ENCODE data around the gene TRPV2. TPM values are rescaled to one million over a fixed set of nuclear protein-coding genes. Genes with fewer than 3 reads are reported as not detected.

Gene TRPV2
- total RNA-seq, 1 donor = 71.3 TPM

- H3K9me3 ChIP-seq (ENCODE audit: low read depth, low read length) = no peaks in the 10 kb centered on the region
- no peaks in the 10 kb centered on the region for H3K4me1 ChIP-seq (ENCODE audit: insufficient read depth, low read length)
- H3K27ac ChIP-seq (ENCODE audit: low read depth, low read length) = no peak overlapping the region
- no peaks in the 10 kb centered on the region for H3K79me2 ChIP-seq (ENCODE audit: insufficient read depth, low read length)
- H3K36me3 ChIP-seq (ENCODE audit: insufficient read depth, low read length) = no peaks in the 10 kb centered on the region
- TF ChIP-seq CTCF (IDR thresholded peaks at IDR 0.05; ENCODE audit: extremely low read depth, low read depth, low read length) = no peak
- H3K27me3 ChIP-seq (ENCODE audit: insufficient read depth, low read length) = no peaks in the 10 kb centered on the region
- H3K4me2 ChIP-seq (ENCODE audit: insufficient read depth, low read length) = no peak overlapping the region
- DNase-seq (ENCODE audit: insufficient read length, low spot score, missing footprints) = peak; percentile 3
- no peak overlapping the region for H3K4me3 ChIP-seq (ENCODE audit: insufficient read depth, low read length)
- no peak overlapping the region for H2AFZ ChIP-seq (ENCODE audit: low read length)
- no peaks in the 10 kb centered on the region for H4K20me1 ChIP-seq (ENCODE audit: insufficient read depth, low read length)
Measured at GRCh38 chr17:16471295-16471694, 55.9 kb downstream of the TRPV2 start.

DNA sequence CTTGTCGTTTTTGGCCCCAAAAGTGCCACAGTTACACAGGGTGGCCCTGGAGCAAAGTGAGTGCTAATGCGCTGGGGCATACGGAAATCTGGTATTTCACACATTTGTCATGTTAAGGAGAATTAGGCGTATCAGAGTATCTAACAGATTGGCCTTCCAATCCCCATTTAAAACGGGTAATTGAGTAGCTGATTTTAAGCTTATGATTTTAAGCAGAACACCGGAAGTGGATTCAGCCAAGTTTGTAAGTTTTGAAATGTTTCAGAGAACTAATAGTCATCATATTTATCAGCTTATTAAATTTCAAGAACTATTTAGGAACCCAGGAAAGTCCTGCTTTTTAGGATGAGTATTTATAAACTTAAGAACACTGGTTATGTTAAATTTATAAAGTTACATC, 57.2 kb downstream of the TRPV2 start:
- Histone ChIP-seq H3K79me2 (ENCODE audit: insufficient read depth, low read length) (no peaks in the 10 kb centered on the region), H3K4me3 (ENCODE audit: insufficient read depth, low read length) (no peak overlapping the region), H4K20me1 (ENCODE audit: insufficient read depth, low read length) (no peaks in the 10 kb centered on the region), H2AFZ (ENCODE audit: low read length) (no peak overlapping the region), H3K9me3 (ENCODE audit: low read depth, low read length) (no peaks in the 10 kb centered on the region), H3K27me3 (ENCODE audit: insufficient read depth, low read length) (no peaks in the 10 kb centered on the region), H3K4me1 (ENCODE audit: insufficient read depth, low read length) (peaks cover 7% of the 10 kb centered on the region), H3K36me3 (ENCODE audit: insufficient read depth, low read length) (no peaks in the 10 kb centered on the region), H3K4me2 (ENCODE audit: insufficient read depth, low read length) (no peak overlapping the region), H3K27ac (ENCODE audit: low read depth, low read length) (no peak overlapping the region)
- no peak for TF ChIP-seq CTCF (IDR thresholded peaks at IDR 0.05; ENCODE audit: extremely low read depth, low read depth, low read length)
- peak; percentile 11 for DNase-seq (ENCODE audit: insufficient read length, low spot score, missing footprints)

- Histone ChIP-seq H4K20me1 (ENCODE audit: insufficient read depth, low read length) (no peaks in the 10 kb centered on the region), H3K4me2 (ENCODE audit: insufficient read depth, low read length) (no peak overlapping the region)
- no peak for TF ChIP-seq CTCF (IDR thresholded peaks at IDR 0.05; ENCODE audit: extremely low read depth, low read depth, low read length)
Measured at GRCh38 chr17:16473044-16474011, 58.0 kb downstream of the TRPV2 start.

GRCh38 chr17:16474012-16474725, 58.8 kb downstream of the TRPV2 start:
- no peak for TF ChIP-seq CTCF (IDR thresholded peaks at IDR 0.05; ENCODE audit: extremely low read depth, low read depth, low read length)
- Histone ChIP-seq H3K4me1 (ENCODE audit: insufficient read depth, low read length) (peaks cover 10% of the 10 kb centered on the region), H3K4me2 (ENCODE audit: insufficient read depth, low read length) (no peak overlapping the region), H3K36me3 (ENCODE audit: insufficient read depth, low read length) (no peaks in the 10 kb centered on the region), H3K27me3 (ENCODE audit: insufficient read depth, low read length) (no peaks in the 10 kb centered on the region), H3K9me3 (ENCODE audit: low read depth, low read length) (no peaks in the 10 kb centered on the region), H4K20me1 (ENCODE audit: insufficient read depth, low read length) (no peaks in the 10 kb centered on the region), H3K27ac (ENCODE audit: low read depth, low read length) (no peak overlapping the region), H3K4me3 (ENCODE audit: insufficient read depth, low read length) (no peak overlapping the region), H2AFZ (ENCODE audit: low read length) (no peak overlapping the region), H3K79me2 (ENCODE audit: insufficient read depth, low read length) (no peaks in the 10 kb centered on the region)
- peak; percentile 30 for DNase-seq (ENCODE audit: insufficient read length, low spot score, missing footprints)

More at GRCh38 chr17:16473044-16474011, 58.0 kb downstream of the TRPV2 start:
- DNase-seq (ENCODE audit: insufficient read length, low spot score, missing footprints) = peak; percentile 66
- H2AFZ ChIP-seq (ENCODE audit: low read length) = no peak overlapping the region
- H3K27ac ChIP-seq (ENCODE audit: low read depth, low read length) = no peak overlapping the region
- no peaks in the 10 kb centered on the region for H3K79me2 ChIP-seq (ENCODE audit: insufficient read depth, low read length)
- no peak overlapping the region for H3K4me3 ChIP-seq (ENCODE audit: insufficient read depth, low read length)
- no peaks in the 10 kb centered on the region for H3K36me3 ChIP-seq (ENCODE audit: insufficient read depth, low read length)
- no peaks in the 10 kb centered on the region for H3K9me3 ChIP-seq (ENCODE audit: low read depth, low read length)
- no peaks in the 10 kb centered on the region for H3K27me3 ChIP-seq (ENCODE audit: insufficient read depth, low read length)
- H3K4me1 ChIP-seq (ENCODE audit: insufficient read depth, low read length) = peaks cover 10% of the 10 kb centered on the region

Data from osteoblast (primary cell).